Measurements from ENCODE around the gene CCDC194.

The CCDC194 gene

GRCh38 chr19:17429641-17430113 is 35.7 kb upstream of the CCDC194 start:
- POLR2A ChIA-PET: interaction anchor here (0.6 to 1.1 kb wide), 2 partner anchors 24 to 151 kb away, joined by 3 read pairs; partner anchors contain the start of gene BST2
- no peak for TF ChIP-seq CTCF (IDR thresholded peaks at IDR 0.05; ENCODE audit: control extremely low read depth, extremely low read depth, low read depth, missing control alignments)
- CTCF ChIA-PET: interaction anchor here (1.1 to 1.6 kb wide), 6 partner anchors 10 to 66 kb away, joined by 3 to 4 read pairs (median 3); partner anchors contain the start of genes BST2 and MVB12A
- no peak for DNase-seq (ENCODE audit: extremely low spot score)

GRCh38 chr19:17424743-17425365 is 30.9 kb upstream of the CCDC194 start:
- POLR2A ChIA-PET: no interaction called here
- CTCF ChIA-PET: interaction anchor here (1.1 to 2.5 kb wide), 3 partner anchors 8 to 71 kb away, joined by 3 to 10 read pairs (median 6); no protein-coding TSS in a partner anchor
- peak; percentile 72 for TF ChIP-seq CTCF (IDR thresholded peaks at IDR 0.05; ENCODE audit: control extremely low read depth, extremely low read depth, low read depth, missing control alignments)
- DNase-seq (ENCODE audit: extremely low spot score): peak; percentile 66

- POLR2A ChIA-PET: no interaction called here
Observed at GRCh38 chr19:17423429-17424208, 29.6 kb upstream of the CCDC194 start.

GRCh38 chr19:17421942-17422341 is 27.9 kb upstream of the CCDC194 start:
- DNase-seq (ENCODE audit: extremely low spot score): no peak
- POLR2A ChIA-PET: interaction anchor here (0.6 kb wide), 1 partner anchor 73 kb away, joined by 3 read pairs; no protein-coding TSS in a partner anchor
- CTCF ChIA-PET: interaction anchor here (1.0 kb wide), 1 partner anchor 10 kb away, joined by 4 read pairs; no protein-coding TSS in a partner anchor
- TF ChIP-seq CTCF (IDR thresholded peaks at IDR 0.05; ENCODE audit: control extremely low read depth, extremely low read depth, low read depth, missing control alignments): no peak

More at GRCh38 chr19:17423429-17424208, 29.6 kb upstream of the CCDC194 start:
- TF ChIP-seq CTCF (IDR thresholded peaks at IDR 0.05; ENCODE audit: control extremely low read depth, extremely low read depth, low read depth, missing control alignments): no peak
- CTCF ChIA-PET: interaction anchor here (1.0 to 2.5 kb wide), 3 partner anchors 9 to 42 kb away, joined by 3 to 10 read pairs (median 3); no protein-coding TSS in a partner anchor
- DNase-seq (ENCODE audit: extremely low spot score): no peak

- no peak for TF ChIP-seq CTCF (IDR thresholded peaks at IDR 0.05; ENCODE audit: control extremely low read depth, extremely low read depth, low read depth, missing control alignments)
- CTCF ChIA-PET: interaction anchor here (0.7 to 1.8 kb wide), 6 partner anchors 10 to 76 kb away, joined by 3 to 11 read pairs (median 3); no protein-coding TSS in a partner anchor
- POLR2A ChIA-PET: interaction anchor here (1.6 kb wide), 1 partner anchor 15 kb away, joined by 10 read pairs; the partner anchor contains the start of gene BST2
- peak; percentile 51 for DNase-seq (ENCODE audit: extremely low spot score)
Observed at GRCh38 chr19:17420475-17420924, 26.5 kb upstream of the CCDC194 start.

All from GM10248 (cell line).